PC-9 (cell line): ENCODE data around the gene PSTPIP1. TPM values are rescaled to one million over a fixed set of nuclear protein-coding genes. Genes with fewer than 3 reads are reported as not detected.

Experiments used
- BruUV-seq: library from RNA; stranded (reverse); fragments of 400-500 nt; replicated peaks from 2 replicates; lab custom pipeline; 2021; lab: Mats Ljungman, UMichigan
- CTCF ChIA-PET: fragments of 300-600 bp; sonication (Branson Sonifier 250); formaldehyde crosslinking; loops from one replicate; lab custom pipeline; 2022; ENCODE audit warnings: antibody characterized with exemption; lab: Charles Lee
- POLR2A ChIA-PET: fragments of 300-600 bp; sonication (Branson Sonifier 250); formaldehyde crosslinking; loops from one replicate; lab custom pipeline; 2022; ENCODE audit warnings: antibody characterized with exemption; ENCODE audit not compliant: unreplicated experiment; lab: Charles Lee
- DNase-seq, 2 experiments: peaks; one replicate each; pipeline versions ENCODE4 v3.0.0 to v3.0.0-alpha.2; 2015 to 2022; ENCODE audit warnings: mixed read lengths in 1 of 2
- H2AFZ ChIP-seq: fragments of 200-600 bp; sonication (generic); 2 replicates; pipeline ENCODE4 v1.8.1; 2017; ENCODE audit warnings: antibody characterized with exemption
- H3F3A ChIP-seq: fragments of 200-600 bp; sonication (generic); 2 replicates; pipeline ENCODE4 v1.8.1; 2017; ENCODE audit warnings: antibody characterized with exemption, mild to moderate bottlenecking, low read depth; ENCODE audit not compliant: insufficient read depth
- H3K27ac ChIP-seq: fragments of 200-600 bp; sonication (generic); 2 replicates; pipeline ENCODE4 v1.6.1; 2016; ENCODE audit warnings: mixed run types
- H3K27me3 ChIP-seq: fragments of 200-600 bp; sonication (generic); 2 replicates; pipeline ENCODE4 v1.6.1; 2016; ENCODE audit warnings: low read depth, mixed run types; ENCODE audit not compliant: insufficient read depth
- H3K36me3 ChIP-seq: fragments of 200-600 bp; sonication (generic); 2 replicates; pipeline ENCODE4 v1.6.1; 2016; ENCODE audit warnings: low read depth, mixed run types
- H3K4me1 ChIP-seq: fragments of 200-600 bp; sonication (generic); replicated peaks from 2 replicates; pipeline ENCODE4 v1.6.1; 2016; ENCODE audit warnings: mixed run types; ENCODE audit not compliant: insufficient read depth
- H3K4me2 ChIP-seq: fragments of 200-600 bp; sonication (generic); 2 replicates; pipeline ENCODE4 v1.6.1; 2017; ENCODE audit warnings: mixed run types
- H3K4me3 ChIP-seq: fragments of 200-600 bp; sonication (generic); 2 replicates; pipeline ENCODE4 v1.6.1; 2016; ENCODE audit warnings: mixed run types
- H3K79me2 ChIP-seq: fragments of 200-600 bp; sonication (generic); 2 replicates; pipeline ENCODE4 v1.6.1; 2017; ENCODE audit warnings: low read depth, mixed run types
- H3K9me2 ChIP-seq: fragments of 200-600 bp; sonication (generic); 2 replicates; pipeline ENCODE4 v1.8.1; 2017; ENCODE audit warnings: mild to moderate bottlenecking; ENCODE audit not compliant: insufficient read depth
- H3K9me3 ChIP-seq: fragments of 200-600 bp; sonication (generic); 2 replicates; pipeline ENCODE4 v1.8.1; 2016; ENCODE audit warnings: low read depth; ENCODE audit not compliant: insufficient read depth
- H4K20me1 ChIP-seq: fragments of 200-600 bp; sonication (generic); 2 replicates; pipeline ENCODE4 v1.8.1; 2017; ENCODE audit not compliant: insufficient read depth
- EZH2 ChIP-seq: fragments of 200-600 bp; sonication (generic); IDR thresholded peaks from 2 replicates; pipeline ENCODE4 v1.8.0; 2017; ENCODE audit warnings: antibody characterized with exemption, low read depth
- intact Hi-C: fragments of 100-400 bp; cut with micrococcal nuclease; formaldehyde crosslinking; loops from one replicate; pipeline ENCODE4 v1.10.0; 2022; ENCODE audit not compliant: unreplicated experiment
- total RNA-seq: library from RNA; stranded (reverse); gene quantifications from 2 replicates; pipeline ENCODE4 v1.2.3, GENCODE V29; 2021
- TF ChIP-seq, protein P1 (sequence below): fragments of 200-600 bp; sonication (generic); conservative IDR thresholded peaks from 2 replicates; pipeline ENCODE4 v1.6.1; 2017; ENCODE audit warnings: mixed run types, antibody characterized with exemption, mild to moderate bottlenecking, moderate library complexity

PSTPIP1 gene
- total RNA-seq, 1 experiment from 2014 or later, result not detected

DNA sequence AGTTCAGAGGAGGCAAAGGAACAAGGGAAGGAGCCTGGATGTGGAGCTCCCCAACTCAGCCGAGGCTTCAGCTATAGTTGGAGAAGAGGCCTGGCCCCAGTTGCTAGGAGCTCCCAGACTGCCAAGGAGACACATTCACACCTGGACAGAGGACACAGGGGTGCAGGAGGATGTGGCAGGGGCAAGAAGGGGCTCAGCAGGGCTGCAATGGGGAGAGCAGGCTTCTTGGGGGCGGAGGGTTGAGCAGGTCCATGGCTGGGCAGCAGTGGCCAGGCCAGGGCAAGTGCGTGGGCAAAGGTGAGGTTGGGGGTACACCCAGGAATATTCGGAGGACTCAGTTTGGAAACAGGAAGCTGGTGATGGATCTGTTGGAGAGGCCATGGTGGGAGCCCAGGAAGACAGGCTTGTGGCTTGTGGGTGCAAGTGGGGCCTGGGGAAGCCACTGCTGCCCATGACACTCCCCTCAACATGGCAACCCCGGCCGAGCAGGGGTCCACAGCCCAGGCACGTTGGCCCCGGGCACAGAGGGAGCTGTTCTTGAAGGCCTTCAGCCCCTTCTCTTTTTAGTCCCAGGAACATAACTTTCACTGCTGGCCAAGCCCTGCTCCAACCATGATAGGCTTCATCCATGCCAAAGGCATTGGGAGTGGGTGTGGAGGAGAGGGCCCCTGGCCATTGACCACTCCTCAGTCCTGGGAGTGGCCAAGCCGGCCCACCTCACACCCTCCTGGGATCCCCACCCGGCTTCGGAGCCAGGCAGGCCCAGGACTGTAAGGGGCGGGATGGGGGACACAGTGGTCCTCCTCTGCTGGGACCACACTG, 42.7 kb downstream of the PSTPIP1 start:
- Histone ChIP-seq H3K4me2 (no peak overlapping the region), H3K4me1 (no peaks in the 10 kb centered on the region), H3K36me3 (peaks cover 8% of the 10 kb centered on the region; the same call in 1 of the 2 replicates), H2AFZ (no peak overlapping the region), H3K79me2 (no peaks in the 10 kb centered on the region), H4K20me1 (no peaks in the 10 kb centered on the region; the same call in 1 of the 2 replicates), H3F3A (peaks cover 25% of the 10 kb centered on the region; the same call in 1 of the 2 replicates), H3K4me3 (no peak overlapping the region), H3K27me3 (no peaks in the 10 kb centered on the region), H3K9me3 (no peaks in the 10 kb centered on the region), H3K9me2 (no peaks in the 10 kb centered on the region), H3K27ac (no peak overlapping the region)
- ChIA-PET POLR2A (interaction anchor here (0.6 kb wide), 1 partner anchor 814 kb away, joined by 3 read pairs; no protein-coding TSS in a partner anchor), CTCF (no interaction called here)
- no peak for DNase-seq
- intact Hi-C loops, result no loop called here
- TF ChIP-seq, protein P1, sequence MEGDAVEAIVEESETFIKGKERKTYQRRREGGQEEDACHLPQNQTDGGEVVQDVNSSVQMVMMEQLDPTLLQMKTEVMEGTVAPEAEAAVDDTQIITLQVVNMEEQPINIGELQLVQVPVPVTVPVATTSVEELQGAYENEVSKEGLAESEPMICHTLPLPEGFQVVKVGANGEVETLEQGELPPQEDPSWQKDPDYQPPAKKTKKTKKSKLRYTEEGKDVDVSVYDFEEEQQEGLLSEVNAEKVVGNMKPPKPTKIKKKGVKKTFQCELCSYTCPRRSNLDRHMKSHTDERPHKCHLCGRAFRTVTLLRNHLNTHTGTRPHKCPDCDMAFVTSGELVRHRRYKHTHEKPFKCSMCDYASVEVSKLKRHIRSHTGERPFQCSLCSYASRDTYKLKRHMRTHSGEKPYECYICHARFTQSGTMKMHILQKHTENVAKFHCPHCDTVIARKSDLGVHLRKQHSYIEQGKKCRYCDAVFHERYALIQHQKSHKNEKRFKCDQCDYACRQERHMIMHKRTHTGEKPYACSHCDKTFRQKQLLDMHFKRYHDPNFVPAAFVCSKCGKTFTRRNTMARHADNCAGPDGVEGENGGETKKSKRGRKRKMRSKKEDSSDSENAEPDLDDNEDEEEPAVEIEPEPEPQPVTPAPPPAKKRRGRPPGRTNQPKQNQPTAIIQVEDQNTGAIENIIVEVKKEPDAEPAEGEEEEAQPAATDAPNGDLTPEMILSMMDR, result no peak
- TF ChIP-seq EZH2, result no peak
- no TSS peak for BruUV-seq

DNA sequence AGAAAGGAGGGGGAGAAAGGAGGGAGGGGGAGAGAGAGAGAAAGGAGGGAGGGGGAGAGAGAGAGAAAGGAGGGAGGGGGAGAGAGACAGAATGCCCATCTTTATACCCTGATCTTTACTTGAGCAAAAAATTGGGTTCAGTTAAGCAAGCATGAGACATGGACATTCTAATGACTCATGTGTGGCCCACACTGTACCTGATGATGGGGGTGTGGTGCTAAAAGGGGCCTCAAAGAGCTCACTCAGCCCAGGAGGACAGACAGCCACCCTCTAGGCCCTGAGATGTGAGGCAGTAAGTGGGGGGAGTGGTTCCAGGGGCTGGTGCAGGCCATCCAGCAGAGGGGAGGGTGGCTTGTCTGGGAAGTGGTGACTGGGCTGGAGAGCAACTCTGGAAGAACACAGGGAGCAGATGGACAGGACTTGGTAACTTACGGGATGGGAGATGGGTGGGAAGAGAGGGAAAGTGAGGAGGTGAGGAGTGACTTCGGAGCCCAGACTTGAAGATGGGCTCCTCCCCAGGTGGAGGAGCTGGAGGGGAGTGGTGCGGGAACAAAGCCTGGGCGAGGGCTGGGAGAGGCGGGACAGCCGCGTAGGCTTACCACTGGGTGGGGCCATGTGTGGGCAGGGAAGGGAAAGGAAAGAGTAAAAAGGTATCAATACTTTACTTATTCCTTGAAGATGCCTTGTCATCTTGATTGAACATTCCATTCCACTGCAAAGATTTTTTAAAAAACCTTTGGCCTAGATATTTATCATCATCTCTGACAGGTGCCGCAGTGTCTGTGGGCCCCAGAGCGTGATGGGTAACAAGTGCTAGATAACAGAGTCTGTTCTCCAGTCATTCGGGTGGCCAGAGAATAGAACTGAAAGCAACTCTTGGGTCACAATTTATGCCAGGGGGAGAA, 43.6 kb downstream of the PSTPIP1 start:
- H3K4me3 ChIP-seq, result no peak overlapping the region
- intact Hi-C loops, result no loop called here
- peaks cover 8% of the 10 kb centered on the region; the same call in 1 of the 2 replicates for H3K36me3 ChIP-seq
- H2AFZ ChIP-seq, result no peak overlapping the region
- no peaks in the 10 kb centered on the region; the same call in 1 of the 2 replicates for H4K20me1 ChIP-seq
- no peak for DNase-seq
- CTCF ChIA-PET, result no interaction called here
- H3F3A ChIP-seq, result peaks cover 25% of the 10 kb centered on the region; the same call in 1 of the 2 replicates
- TF ChIP-seq, protein P1, result no peak
- no peak for TF ChIP-seq EZH2
- H3K4me2 ChIP-seq, result no peak overlapping the region
- no peaks in the 10 kb centered on the region for H3K9me2 ChIP-seq
- POLR2A ChIA-PET, result interaction anchor here (0.6 kb wide), 1 partner anchor 813 kb away, joined by 3 read pairs; no protein-coding TSS in a partner anchor
- H3K9me3 ChIP-seq, result no peaks in the 10 kb centered on the region
- no peaks in the 10 kb centered on the region for H3K27me3 ChIP-seq
- no peaks in the 10 kb centered on the region for H3K79me2 ChIP-seq
- no peaks in the 10 kb centered on the region for H3K4me1 ChIP-seq
- no TSS peak for BruUV-seq
- no peak overlapping the region for H3K27ac ChIP-seq

DNA sequence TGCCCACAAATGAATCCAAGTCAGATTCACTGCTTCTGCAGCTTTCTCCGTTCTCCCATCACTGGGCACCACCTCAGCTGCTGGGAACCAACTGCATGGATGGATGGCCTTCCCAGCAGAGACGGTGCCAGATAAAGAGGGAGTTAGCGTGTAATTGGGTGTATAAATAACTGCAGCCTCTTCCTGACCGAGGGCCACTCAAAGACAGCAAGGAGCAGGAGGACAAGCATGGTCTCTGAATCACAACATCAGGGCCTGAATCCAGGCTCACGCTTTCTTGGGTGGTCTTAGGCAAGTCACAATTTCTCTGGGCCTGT, 44.2 kb downstream of the PSTPIP1 start:
- H3K79me2 ChIP-seq, result no peaks in the 10 kb centered on the region
- H3K36me3 ChIP-seq, result peaks cover 8% of the 10 kb centered on the region; the same call in 1 of the 2 replicates
- no peaks in the 10 kb centered on the region for H3K27me3 ChIP-seq
- H3K4me2 ChIP-seq, result no peak overlapping the region
- no peaks in the 10 kb centered on the region for H3K4me1 ChIP-seq
- CTCF ChIA-PET, result no interaction called here
- peaks cover 25% of the 10 kb centered on the region; the same call in 1 of the 2 replicates for H3F3A ChIP-seq
- H3K9me2 ChIP-seq, result no peaks in the 10 kb centered on the region
- BruUV-seq, result no TSS peak
- H3K4me3 ChIP-seq, result no peak overlapping the region
- POLR2A ChIA-PET, result no interaction called here
- no peak overlapping the region for H2AFZ ChIP-seq
- H3K27ac ChIP-seq, result no peak overlapping the region
- TF ChIP-seq EZH2, result no peak
- TF ChIP-seq, protein P1, result no peak
- intact Hi-C loops, result no loop called here
- no peaks in the 10 kb centered on the region; the same call in 1 of the 2 replicates for H4K20me1 ChIP-seq
- DNase-seq, result no peak
- H3K9me3 ChIP-seq, result no peaks in the 10 kb centered on the region
